ENCODE results near the gene PHLDA2.

DNA sequence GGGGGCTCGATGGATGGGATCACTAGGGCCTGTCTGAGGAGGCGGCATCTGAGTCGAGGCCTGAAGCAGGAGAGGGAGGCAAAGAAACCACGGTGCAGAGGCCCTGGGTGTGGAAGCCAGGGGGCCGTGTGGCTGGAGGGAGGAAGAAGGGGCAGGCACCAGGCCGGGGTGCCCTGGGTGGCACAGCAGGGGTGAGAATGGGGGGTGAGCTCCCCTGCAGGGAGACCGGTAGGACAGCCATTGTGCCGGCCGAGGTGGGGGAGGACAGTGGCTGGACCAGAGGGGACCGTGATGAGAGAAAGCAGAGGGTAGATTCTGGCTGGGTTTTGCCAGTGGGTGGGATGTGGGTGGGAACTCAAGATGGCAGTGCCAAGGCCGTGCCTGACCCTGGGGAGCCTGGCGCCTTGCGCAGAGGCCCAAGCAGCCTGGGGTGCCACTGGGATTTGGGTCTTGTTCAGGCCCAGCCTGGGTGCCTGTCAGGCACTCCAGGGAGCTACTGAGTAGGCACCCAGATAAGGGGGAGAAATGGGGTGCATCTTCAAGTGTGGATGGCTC, 18.7 kb downstream of the PHLDA2 start:
- TF ChIP-seq, protein P1, sequence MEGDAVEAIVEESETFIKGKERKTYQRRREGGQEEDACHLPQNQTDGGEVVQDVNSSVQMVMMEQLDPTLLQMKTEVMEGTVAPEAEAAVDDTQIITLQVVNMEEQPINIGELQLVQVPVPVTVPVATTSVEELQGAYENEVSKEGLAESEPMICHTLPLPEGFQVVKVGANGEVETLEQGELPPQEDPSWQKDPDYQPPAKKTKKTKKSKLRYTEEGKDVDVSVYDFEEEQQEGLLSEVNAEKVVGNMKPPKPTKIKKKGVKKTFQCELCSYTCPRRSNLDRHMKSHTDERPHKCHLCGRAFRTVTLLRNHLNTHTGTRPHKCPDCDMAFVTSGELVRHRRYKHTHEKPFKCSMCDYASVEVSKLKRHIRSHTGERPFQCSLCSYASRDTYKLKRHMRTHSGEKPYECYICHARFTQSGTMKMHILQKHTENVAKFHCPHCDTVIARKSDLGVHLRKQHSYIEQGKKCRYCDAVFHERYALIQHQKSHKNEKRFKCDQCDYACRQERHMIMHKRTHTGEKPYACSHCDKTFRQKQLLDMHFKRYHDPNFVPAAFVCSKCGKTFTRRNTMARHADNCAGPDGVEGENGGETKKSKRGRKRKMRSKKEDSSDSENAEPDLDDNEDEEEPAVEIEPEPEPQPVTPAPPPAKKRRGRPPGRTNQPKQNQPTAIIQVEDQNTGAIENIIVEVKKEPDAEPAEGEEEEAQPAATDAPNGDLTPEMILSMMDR (IDR thresholded peaks at IDR 0.05): no peak
- TF ChIP-seq POLR2AphosphoS5 (IDR thresholded peaks at IDR 0.05) (no peak), POLR2A (IDR thresholded peaks at IDR 0.05) (no peak)
